Vagina (tissue), 2 donors: ENCODE results near the gene MRGPRD. TPM values are rescaled to one million over a fixed set of nuclear protein-coding genes. Genes with fewer than 3 reads are reported as not detected.

ENCODE experiments used
- DNase-seq, 2 donors: peaks; one replicate each; pipeline ENCODE4 v3.0.0-alpha.2; 2017; ENCODE audit errors: extremely low spot score in 2 of 2
- H3K27ac ChIP-seq: fragments of 200-600 bp; sonication (generic); one replicate; pipeline ENCODE4 v1.5.1; 2019
- H3K27me3 ChIP-seq: fragments of 200-600 bp; sonication (generic); one replicate; pipeline ENCODE4 v1.5.1; 2019
- H3K36me3 ChIP-seq, 2 donors: fragments of 200-600 bp; sonication (generic); one replicate each; pipeline ENCODE4 v1.5.1; 2017 to 2019
- H3K4me1 ChIP-seq: fragments of 200-600 bp; sonication (generic); one replicate; pipeline ENCODE4 v1.5.1; 2019
- H3K4me3 ChIP-seq, 2 donors: fragments of 200-600 bp; sonication (generic); 1 replicate in 1 of 2; 2 replicates in 1 of 2; pipeline ENCODE4 v1.5.1; 2016 to 2019
- H3K9me3 ChIP-seq: fragments of 200-600 bp; sonication (generic); one replicate; pipeline ENCODE4 v1.5.1; 2019
- CTCF ChIP-seq, 3 experiments: fragments of 450-650 bp in 2 of 3; fragments of 200-600 bp in 1 of 3; sonication (generic) in 1 of 3; IDR thresholded peaks; one replicate each; pipeline ENCODE4 v1.5.1; 2017 to 2019; ENCODE audit warnings: antibody characterized with exemption in 3 of 3, mild to moderate bottlenecking in 2 of 3, moderate library complexity in 2 of 3
- POLR2A ChIP-seq, 2 donors: fragments of 450-650 bp; IDR thresholded peaks; one replicate each; pipeline ENCODE4 v1.6.1; 2017; ENCODE audit warnings: antibody characterized with exemption in 2 of 2, mild to moderate bottlenecking in 2 of 2, moderate library complexity in 2 of 2
- POLR2AphosphoS5 ChIP-seq, 2 donors: sonication (generic); formaldehyde crosslinking; IDR thresholded peaks; one replicate each; pipeline ENCODE4 v1.9.0; 2017; ENCODE audit warnings: antibody characterized with exemption in 2 of 2, mild to moderate bottlenecking in 2 of 2, low read depth in 1 of 2; ENCODE audit not compliant: insufficient read depth in 1 of 2
- intact Hi-C: fragments of 100-400 bp; cut with DNase I; formaldehyde crosslinking; loops from one replicate; pipeline ENCODE4 v1.15.1; 2023
- total RNA-seq: library from RNA; depleted of rRNA; stranded (reverse); fragments of >200 nt; gene quantifications from one replicate; pipeline ENCODE4 v1.2.3, GENCODE V29; 2016

MRGPRD gene
- total RNA-seq, 1 donor from 2014 or later, result not detected

DNA sequence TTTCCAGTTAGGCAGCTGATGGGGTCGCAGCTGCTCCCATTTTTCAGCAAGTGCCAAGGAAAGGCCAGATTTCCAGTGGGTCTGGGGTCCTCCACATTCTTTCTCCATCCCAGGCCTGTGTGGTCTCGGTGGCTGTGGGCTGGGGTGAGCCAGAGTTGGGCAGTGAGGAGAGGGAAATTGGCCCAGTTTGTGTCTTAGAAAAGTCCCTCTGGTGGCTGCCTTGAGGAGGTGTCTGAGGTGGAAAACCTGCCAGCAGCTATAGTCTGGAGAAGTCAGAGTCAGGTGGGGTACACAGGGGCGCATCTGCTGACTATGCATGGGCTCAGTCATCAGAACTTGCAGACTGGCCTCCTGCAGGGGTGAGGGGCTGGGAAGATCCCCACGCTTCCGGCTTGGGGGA, 30.5 kb downstream of the MRGPRD start:
- H3K4me3 ChIP-seq, result no peak overlapping the region

GRCh38 chr11:68948935-68949334, 31.9 kb downstream of the MRGPRD start:
- H3K27me3 ChIP-seq, result no peaks in the 10 kb centered on the region
- H3K9me3 ChIP-seq, result no peaks in the 10 kb centered on the region
- no peak overlapping the region for H3K4me3 ChIP-seq
- intact Hi-C loops, result loop anchor here (5.0 kb wide), 1 partner anchor 53 kb away; no protein-coding TSS in a partner anchor
- H3K4me1 ChIP-seq, result peaks cover 5% of the 10 kb centered on the region
- H3K36me3 ChIP-seq, result no peaks in the 10 kb centered on the region
- no peak for TF ChIP-seq CTCF (IDR thresholded peaks at IDR 0.05)
- TF ChIP-seq POLR2A (IDR thresholded peaks at IDR 0.05), result no peak
- no peak for TF ChIP-seq POLR2AphosphoS5 (IDR thresholded peaks at IDR 0.05; ENCODE audit: insufficient read depth in 1 of 2, low read depth in 1 of 2)
- H3K27ac ChIP-seq, result no peak overlapping the region
- no peak for DNase-seq

More for the DNA sequence above, 30.5 kb downstream of the MRGPRD start:
- H3K36me3 ChIP-seq, result no peaks in the 10 kb centered on the region
- no peak for TF ChIP-seq POLR2AphosphoS5 (IDR thresholded peaks at IDR 0.05; ENCODE audit: insufficient read depth in 1 of 2, low read depth in 1 of 2)
- TF ChIP-seq POLR2A (IDR thresholded peaks at IDR 0.05), result no peak
- no peak for TF ChIP-seq CTCF (IDR thresholded peaks at IDR 0.05)
- peaks cover 11% of the 10 kb centered on the region for H3K4me1 ChIP-seq
- no peaks in the 10 kb centered on the region for H3K27me3 ChIP-seq
- DNase-seq, result no peak
- no peak overlapping the region for H3K27ac ChIP-seq
- H3K9me3 ChIP-seq, result no peaks in the 10 kb centered on the region
- intact Hi-C loops, result no loop called here

GRCh38 chr11:68948496-68948895, 32.3 kb downstream of the MRGPRD start:
- no peak overlapping the region for H3K27ac ChIP-seq
- H3K4me3 ChIP-seq, result no peak overlapping the region
- intact Hi-C loops, result loop anchor here (5.0 kb wide), 1 partner anchor 54 kb away; no protein-coding TSS in a partner anchor
- no peaks in the 10 kb centered on the region for H3K36me3 ChIP-seq
- no peak for DNase-seq
- TF ChIP-seq POLR2A (IDR thresholded peaks at IDR 0.05), result no peak
- no peaks in the 10 kb centered on the region for H3K9me3 ChIP-seq
- no peaks in the 10 kb centered on the region for H3K27me3 ChIP-seq
- H3K4me1 ChIP-seq, result peaks cover 5% of the 10 kb centered on the region

- peaks cover 10% of the 10 kb centered on the region for H3K4me1 ChIP-seq
- intact Hi-C loops, result loop anchor here (5.0 kb wide), 1 partner anchor 55 kb away; no protein-coding TSS in a partner anchor
- peak overlapping the region; percentile 39 for H3K27ac ChIP-seq
- H3K4me3 ChIP-seq, result no peak overlapping the region
- no peak for DNase-seq
- TF ChIP-seq POLR2A (IDR thresholded peaks at IDR 0.05) (no peak), POLR2AphosphoS5 (IDR thresholded peaks at IDR 0.05; ENCODE audit: insufficient read depth in 1 of 2, low read depth in 1 of 2) (no peak), CTCF (IDR thresholded peaks at IDR 0.05) (no peak)
- no peaks in the 10 kb centered on the region for H3K9me3 ChIP-seq
- no peaks in the 10 kb centered on the region for H3K27me3 ChIP-seq
- no peaks in the 10 kb centered on the region for H3K36me3 ChIP-seq
Measured at GRCh38 chr11:68947151-68947550, 33.6 kb downstream of the MRGPRD start.

- TF ChIP-seq POLR2AphosphoS5 (IDR thresholded peaks at IDR 0.05; ENCODE audit: insufficient read depth in 1 of 2, low read depth in 1 of 2) (peak in 1 of 2 donors; percentile 32), POLR2A (IDR thresholded peaks at IDR 0.05) (no peak)
- peak overlapping the region; percentile 39 for H3K27ac ChIP-seq
- DNase-seq, result no peak
- no peaks in the 10 kb centered on the region for H3K36me3 ChIP-seq
- intact Hi-C loops, result loop anchor here (5.0 kb wide), 1 partner anchor 56 kb away; no protein-coding TSS in a partner anchor
- peaks cover 15% of the 10 kb centered on the region for H3K4me1 ChIP-seq
- no peak overlapping the region for H3K4me3 ChIP-seq
- no peaks in the 10 kb centered on the region for H3K9me3 ChIP-seq
- H3K27me3 ChIP-seq, result no peaks in the 10 kb centered on the region
Measured at GRCh38 chr11:68946416-68947090, 34.2 kb downstream of the MRGPRD start.

DNA sequence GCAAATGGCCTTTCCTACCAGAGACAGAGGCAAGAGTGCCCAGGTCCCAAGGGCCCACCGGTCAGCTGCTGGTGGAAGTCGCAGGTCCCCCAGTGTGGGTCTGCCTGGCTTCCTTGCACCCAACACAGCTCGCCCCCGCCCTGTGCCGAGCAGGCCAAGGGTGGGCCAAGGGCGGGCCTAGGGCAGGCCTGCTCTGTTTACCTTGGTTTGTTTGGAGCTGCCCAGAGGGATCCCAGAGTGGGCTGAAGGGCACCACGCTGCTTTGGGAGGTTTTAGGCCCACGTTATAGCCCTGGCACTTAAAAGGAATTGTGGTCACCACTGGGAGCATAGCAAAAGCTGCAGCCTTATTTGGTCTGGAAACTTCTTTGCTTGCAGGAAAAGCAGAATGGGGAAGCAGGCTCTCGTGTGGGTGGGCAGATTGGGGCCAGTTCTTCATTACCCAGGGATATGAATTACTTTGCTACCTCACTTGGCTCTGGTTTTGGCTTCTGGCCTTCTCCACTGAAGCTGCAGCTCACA, 38.0 kb downstream of the MRGPRD start:
- no peak for TF ChIP-seq CTCF (IDR thresholded peaks at IDR 0.05)
- peak in 1 of 2 donors; percentile 21 for TF ChIP-seq POLR2AphosphoS5 (IDR thresholded peaks at IDR 0.05; ENCODE audit: insufficient read depth in 1 of 2, low read depth in 1 of 2)
- TF ChIP-seq POLR2A (IDR thresholded peaks at IDR 0.05), result no peak
- peak overlapping the region; percentile 51 for H3K27ac ChIP-seq
- peaks cover 0 to 18% of the 10 kb centered on the region in 2 donors for H3K36me3 ChIP-seq
- intact Hi-C loops, result no loop called here
- H3K4me1 ChIP-seq, result peaks cover 15% of the 10 kb centered on the region
- DNase-seq, result no peak
- H3K4me3 ChIP-seq, result no peak overlapping the region
- no peaks in the 10 kb centered on the region for H3K9me3 ChIP-seq
- no peaks in the 10 kb centered on the region for H3K27me3 ChIP-seq
